WTC11 (cell line): ENCODE measurements around the gene HDAC10. TPM values are rescaled to one million over a fixed set of nuclear protein-coding genes. Genes with fewer than 3 reads are reported as not detected.

Experiments used
- ATAC-seq: fragments of 200-7000 bp; cut with Tn5 transposase; 2 replicates; pipeline ENCODE4 v1.10.0; 2021; ENCODE audit warnings: mild to moderate bottlenecking, moderate library complexity
- CTCF ChIA-PET: fragments of 300-600 bp; sonication (Branson Sonifier 250); formaldehyde crosslinking; loops from one replicate; lab custom pipeline; 2021; ENCODE audit warnings: antibody characterized with exemption; lab: Charles Lee
- POLR2A ChIA-PET: fragments of 350-600 bp; sonication (Branson Sonifier 250); formaldehyde crosslinking; loops from one replicate; lab custom pipeline; 2021; ENCODE audit warnings: antibody characterized with exemption; lab: Charles Lee
- DNase-seq: peaks from one replicate; pipeline ENCODE4 v3.0.0; 2021; ENCODE audit warnings: low spot score
- H3K27ac Mint-ChIP-seq: 2 replicates; pipeline ENCODE4 v1.8.0; 2021; ENCODE audit warnings: mixed read lengths
- H3K27me3 Mint-ChIP-seq: 2 replicates; pipeline ENCODE4 v1.8.0; 2021; ENCODE audit warnings: low read depth, mild to moderate bottlenecking, moderate library complexity, mixed read lengths
- H3K36me3 Mint-ChIP-seq: 2 replicates; pipeline ENCODE4 v1.8.0; 2021; ENCODE audit warnings: mixed read lengths
- H3K4me1 Mint-ChIP-seq: 2 replicates; pipeline ENCODE4 v1.8.0; 2022; ENCODE audit warnings: mixed read lengths
- H3K4me3 Mint-ChIP-seq: 2 replicates; pipeline ENCODE4 v1.8.0; 2021; ENCODE audit warnings: mild to moderate bottlenecking, moderate library complexity, mixed read lengths
- H3K9me3 Mint-ChIP-seq: 2 replicates; pipeline ENCODE4 v1.8.0; 2021; ENCODE audit warnings: mixed read lengths
- ESRRA ChIP-seq: sonication (generic); formaldehyde crosslinking; IDR thresholded peaks from 2 replicates; pipeline ENCODE4 v1.8.1; 2022; ENCODE audit warnings: mild to moderate bottlenecking, missing genetic modification reagents, borderline replicate concordance
- FOXK1 ChIP-seq: sonication (generic); formaldehyde crosslinking; IDR thresholded peaks from 2 replicates; pipeline ENCODE4 v1.8.0; 2022; ENCODE audit warnings: mild to moderate bottlenecking, moderate library complexity, missing genetic modification reagents
- MAX ChIP-seq: sonication (generic); formaldehyde crosslinking; IDR thresholded peaks from 2 replicates; pipeline ENCODE4 v1.8.0; 2022; ENCODE audit warnings: mild to moderate bottlenecking, missing genetic modification reagents
- ZNF121 ChIP-seq: sonication (generic); formaldehyde crosslinking; IDR thresholded peaks from 2 replicates; pipeline ENCODE4 v1.8.0; 2023; ENCODE audit warnings: missing genetic modification reagents
- total RNA-seq: library from RNA; stranded (reverse); gene quantifications from 3 replicates; pipeline ENCODE4 v1.2.3, GENCODE V29; 2021
- TF ChIP-seq, protein P1 (sequence below): sonication (generic); formaldehyde crosslinking; IDR thresholded peaks from 2 replicates; pipeline ENCODE4 v1.8.0; 2022; ENCODE audit warnings: missing genetic modification reagents
- TF ChIP-seq, protein P2 (sequence below): fragments of 200-600 bp; IDR thresholded peaks from 2 replicates; pipeline ENCODE4 v1.8.0; 2022; ENCODE audit warnings: antibody characterized with exemption
- TF ChIP-seq, protein P3 (sequence below): sonication (generic); formaldehyde crosslinking; IDR thresholded peaks from 2 replicates; pipeline ENCODE4 v1.8.0; 2022; ENCODE audit warnings: mild to moderate bottlenecking, missing genetic modification reagents
- TF ChIP-seq, protein P4 (sequence below): fragments of 250-450 bp; sonication (Bioruptor Pico); IDR thresholded peaks from 2 replicates; pipeline ENCODE4 v1.9.0; 2021; ENCODE audit warnings: moderate library complexity, mild to moderate bottlenecking, inconsistent platforms, borderline replicate concordance
- TF ChIP-seq, protein P5 (sequence below): fragments of 250-450 bp; sonication (Bioruptor Pico); IDR thresholded peaks from 2 replicates; pipeline ENCODE4 v1.9.0; 2021; ENCODE audit warnings: mild to moderate bottlenecking
- TF ChIP-seq, protein P6 (sequence below): sonication (generic); formaldehyde crosslinking; IDR thresholded peaks from 2 replicates; pipeline ENCODE4 v1.8.0; 2023; ENCODE audit warnings: missing genetic modification reagents, mild to moderate bottlenecking, borderline replicate concordance

HDAC10 gene
- total RNA-seq, 1 experiment from 2014 or later: 40.9 TPM

- POLR2A ChIA-PET: interaction anchor here (1.0 to 1.9 kb wide), 2 partner anchors 15 to 20 kb away, joined by 4 to 7 read pairs; no protein-coding TSS in a partner anchor
- TF ChIP-seq, protein P1, sequence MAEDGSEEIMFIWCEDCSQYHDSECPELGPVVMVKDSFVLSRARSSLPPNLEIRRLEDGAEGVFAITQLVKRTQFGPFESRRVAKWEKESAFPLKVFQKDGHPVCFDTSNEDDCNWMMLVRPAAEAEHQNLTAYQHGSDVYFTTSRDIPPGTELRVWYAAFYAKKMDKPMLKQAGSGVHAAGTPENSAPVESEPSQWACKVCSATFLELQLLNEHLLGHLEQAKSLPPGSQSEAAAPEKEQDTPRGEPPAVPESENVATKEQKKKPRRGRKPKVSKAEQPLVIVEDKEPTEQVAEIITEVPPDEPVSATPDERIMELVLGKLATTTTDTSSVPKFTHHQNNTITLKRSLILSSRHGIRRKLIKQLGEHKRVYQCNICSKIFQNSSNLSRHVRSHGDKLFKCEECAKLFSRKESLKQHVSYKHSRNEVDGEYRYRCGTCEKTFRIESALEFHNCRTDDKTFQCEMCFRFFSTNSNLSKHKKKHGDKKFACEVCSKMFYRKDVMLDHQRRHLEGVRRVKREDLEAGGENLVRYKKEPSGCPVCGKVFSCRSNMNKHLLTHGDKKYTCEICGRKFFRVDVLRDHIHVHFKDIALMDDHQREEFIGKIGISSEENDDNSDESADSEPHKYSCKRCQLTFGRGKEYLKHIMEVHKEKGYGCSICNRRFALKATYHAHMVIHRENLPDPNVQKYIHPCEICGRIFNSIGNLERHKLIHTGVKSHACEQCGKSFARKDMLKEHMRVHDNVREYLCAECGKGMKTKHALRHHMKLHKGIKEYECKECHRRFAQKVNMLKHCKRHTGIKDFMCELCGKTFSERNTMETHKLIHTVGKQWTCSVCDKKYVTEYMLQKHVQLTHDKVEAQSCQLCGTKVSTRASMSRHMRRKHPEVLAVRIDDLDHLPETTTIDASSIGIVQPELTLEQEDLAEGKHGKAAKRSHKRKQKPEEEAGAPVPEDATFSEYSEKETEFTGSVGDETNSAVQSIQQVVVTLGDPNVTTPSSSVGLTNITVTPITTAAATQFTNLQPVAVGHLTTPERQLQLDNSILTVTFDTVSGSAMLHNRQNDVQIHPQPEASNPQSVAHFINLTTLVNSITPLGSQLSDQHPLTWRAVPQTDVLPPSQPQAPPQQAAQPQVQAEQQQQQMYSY: no peak
- TF ChIP-seq MAX (CRISPR knock-in tag) (no peak), ZNF121 (CRISPR knock-in tag) (peak; percentile 39; the same call in 1 of the 2 replicates), FOXK1 (no peak), ESRRA (CRISPR knock-in tag) (no peak)
- TF ChIP-seq, protein P2, sequence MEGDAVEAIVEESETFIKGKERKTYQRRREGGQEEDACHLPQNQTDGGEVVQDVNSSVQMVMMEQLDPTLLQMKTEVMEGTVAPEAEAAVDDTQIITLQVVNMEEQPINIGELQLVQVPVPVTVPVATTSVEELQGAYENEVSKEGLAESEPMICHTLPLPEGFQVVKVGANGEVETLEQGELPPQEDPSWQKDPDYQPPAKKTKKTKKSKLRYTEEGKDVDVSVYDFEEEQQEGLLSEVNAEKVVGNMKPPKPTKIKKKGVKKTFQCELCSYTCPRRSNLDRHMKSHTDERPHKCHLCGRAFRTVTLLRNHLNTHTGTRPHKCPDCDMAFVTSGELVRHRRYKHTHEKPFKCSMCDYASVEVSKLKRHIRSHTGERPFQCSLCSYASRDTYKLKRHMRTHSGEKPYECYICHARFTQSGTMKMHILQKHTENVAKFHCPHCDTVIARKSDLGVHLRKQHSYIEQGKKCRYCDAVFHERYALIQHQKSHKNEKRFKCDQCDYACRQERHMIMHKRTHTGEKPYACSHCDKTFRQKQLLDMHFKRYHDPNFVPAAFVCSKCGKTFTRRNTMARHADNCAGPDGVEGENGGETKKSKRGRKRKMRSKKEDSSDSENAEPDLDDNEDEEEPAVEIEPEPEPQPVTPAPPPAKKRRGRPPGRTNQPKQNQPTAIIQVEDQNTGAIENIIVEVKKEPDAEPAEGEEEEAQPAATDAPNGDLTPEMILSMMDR: peak; percentile 29; the same call in 1 of the 2 replicates
- TF ChIP-seq, protein P3, sequence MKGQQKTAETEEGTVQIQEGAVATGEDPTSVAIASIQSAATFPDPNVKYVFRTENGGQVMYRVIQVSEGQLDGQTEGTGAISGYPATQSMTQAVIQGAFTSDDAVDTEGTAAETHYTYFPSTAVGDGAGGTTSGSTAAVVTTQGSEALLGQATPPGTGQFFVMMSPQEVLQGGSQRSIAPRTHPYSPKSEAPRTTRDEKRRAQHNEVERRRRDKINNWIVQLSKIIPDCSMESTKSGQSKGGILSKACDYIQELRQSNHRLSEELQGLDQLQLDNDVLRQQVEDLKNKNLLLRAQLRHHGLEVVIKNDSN (CRISPR knock-in tag): no peak
- TF ChIP-seq, protein P4, sequence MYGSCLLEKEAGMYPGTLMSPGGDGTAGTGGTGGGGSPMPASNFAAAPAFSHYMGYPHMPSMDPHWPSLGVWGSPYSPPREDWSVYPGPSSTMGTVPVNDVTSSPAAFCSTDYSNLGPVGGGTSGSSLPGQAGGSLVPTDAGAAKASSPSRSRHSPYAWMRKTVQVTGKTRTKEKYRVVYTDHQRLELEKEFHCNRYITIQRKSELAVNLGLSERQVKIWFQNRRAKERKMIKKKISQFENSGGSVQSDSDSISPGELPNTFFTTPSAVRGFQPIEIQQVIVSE: no peak
- TF ChIP-seq, protein P5, sequence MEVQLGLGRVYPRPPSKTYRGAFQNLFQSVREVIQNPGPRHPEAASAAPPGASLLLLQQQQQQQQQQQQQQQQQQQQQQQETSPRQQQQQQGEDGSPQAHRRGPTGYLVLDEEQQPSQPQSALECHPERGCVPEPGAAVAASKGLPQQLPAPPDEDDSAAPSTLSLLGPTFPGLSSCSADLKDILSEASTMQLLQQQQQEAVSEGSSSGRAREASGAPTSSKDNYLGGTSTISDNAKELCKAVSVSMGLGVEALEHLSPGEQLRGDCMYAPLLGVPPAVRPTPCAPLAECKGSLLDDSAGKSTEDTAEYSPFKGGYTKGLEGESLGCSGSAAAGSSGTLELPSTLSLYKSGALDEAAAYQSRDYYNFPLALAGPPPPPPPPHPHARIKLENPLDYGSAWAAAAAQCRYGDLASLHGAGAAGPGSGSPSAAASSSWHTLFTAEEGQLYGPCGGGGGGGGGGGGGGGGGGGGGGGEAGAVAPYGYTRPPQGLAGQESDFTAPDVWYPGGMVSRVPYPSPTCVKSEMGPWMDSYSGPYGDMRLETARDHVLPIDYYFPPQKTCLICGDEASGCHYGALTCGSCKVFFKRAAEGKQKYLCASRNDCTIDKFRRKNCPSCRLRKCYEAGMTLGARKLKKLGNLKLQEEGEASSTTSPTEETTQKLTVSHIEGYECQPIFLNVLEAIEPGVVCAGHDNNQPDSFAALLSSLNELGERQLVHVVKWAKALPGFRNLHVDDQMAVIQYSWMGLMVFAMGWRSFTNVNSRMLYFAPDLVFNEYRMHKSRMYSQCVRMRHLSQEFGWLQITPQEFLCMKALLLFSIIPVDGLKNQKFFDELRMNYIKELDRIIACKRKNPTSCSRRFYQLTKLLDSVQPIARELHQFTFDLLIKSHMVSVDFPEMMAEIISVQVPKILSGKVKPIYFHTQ: no peak
- TF ChIP-seq, protein P6, sequence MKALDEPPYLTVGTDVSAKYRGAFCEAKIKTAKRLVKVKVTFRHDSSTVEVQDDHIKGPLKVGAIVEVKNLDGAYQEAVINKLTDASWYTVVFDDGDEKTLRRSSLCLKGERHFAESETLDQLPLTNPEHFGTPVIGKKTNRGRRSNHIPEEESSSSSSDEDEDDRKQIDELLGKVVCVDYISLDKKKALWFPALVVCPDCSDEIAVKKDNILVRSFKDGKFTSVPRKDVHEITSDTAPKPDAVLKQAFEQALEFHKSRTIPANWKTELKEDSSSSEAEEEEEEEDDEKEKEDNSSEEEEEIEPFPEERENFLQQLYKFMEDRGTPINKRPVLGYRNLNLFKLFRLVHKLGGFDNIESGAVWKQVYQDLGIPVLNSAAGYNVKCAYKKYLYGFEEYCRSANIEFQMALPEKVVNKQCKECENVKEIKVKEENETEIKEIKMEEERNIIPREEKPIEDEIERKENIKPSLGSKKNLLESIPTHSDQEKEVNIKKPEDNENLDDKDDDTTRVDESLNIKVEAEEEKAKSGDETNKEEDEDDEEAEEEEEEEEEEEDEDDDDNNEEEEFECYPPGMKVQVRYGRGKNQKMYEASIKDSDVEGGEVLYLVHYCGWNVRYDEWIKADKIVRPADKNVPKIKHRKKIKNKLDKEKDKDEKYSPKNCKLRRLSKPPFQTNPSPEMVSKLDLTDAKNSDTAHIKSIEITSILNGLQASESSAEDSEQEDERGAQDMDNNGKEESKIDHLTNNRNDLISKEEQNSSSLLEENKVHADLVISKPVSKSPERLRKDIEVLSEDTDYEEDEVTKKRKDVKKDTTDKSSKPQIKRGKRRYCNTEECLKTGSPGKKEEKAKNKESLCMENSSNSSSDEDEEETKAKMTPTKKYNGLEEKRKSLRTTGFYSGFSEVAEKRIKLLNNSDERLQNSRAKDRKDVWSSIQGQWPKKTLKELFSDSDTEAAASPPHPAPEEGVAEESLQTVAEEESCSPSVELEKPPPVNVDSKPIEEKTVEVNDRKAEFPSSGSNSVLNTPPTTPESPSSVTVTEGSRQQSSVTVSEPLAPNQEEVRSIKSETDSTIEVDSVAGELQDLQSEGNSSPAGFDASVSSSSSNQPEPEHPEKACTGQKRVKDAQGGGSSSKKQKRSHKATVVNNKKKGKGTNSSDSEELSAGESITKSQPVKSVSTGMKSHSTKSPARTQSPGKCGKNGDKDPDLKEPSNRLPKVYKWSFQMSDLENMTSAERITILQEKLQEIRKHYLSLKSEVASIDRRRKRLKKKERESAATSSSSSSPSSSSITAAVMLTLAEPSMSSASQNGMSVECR (CRISPR knock-in tag): no peak
- no peaks in the 10 kb centered on the region for H3K36me3 Mint-ChIP-seq
- H3K9me3 Mint-ChIP-seq: no peaks in the 10 kb centered on the region
- peak; percentile 62 for ATAC-seq
- DNase-seq: peak; percentile 81
- H3K4me3 Mint-ChIP-seq: peak overlapping the region; percentile 62
- no peaks in the 10 kb centered on the region; the same call in 1 of the 2 replicates for H3K27me3 Mint-ChIP-seq
- H3K27ac Mint-ChIP-seq: no peak overlapping the region
- H3K4me1 Mint-ChIP-seq: peaks cover 4% of the 10 kb centered on the region; the same call in 1 of the 2 replicates
- CTCF ChIA-PET: interaction anchor here (0.6 to 3.4 kb wide), 19 partner anchors 9 to 273 kb away, joined by 3 to 22 read pairs (median 5); partner anchors contain the start of genes DENND6B, MAPK12 and SCO2
Measured at GRCh38 chr22:50252082-50253045, 1.3 kb upstream of the HDAC10 start.
